Transverse colon (tissue), 4 donors: ENCODE data around the gene POLR2I. TPM values are rescaled to one million over a fixed set of nuclear protein-coding genes. Genes with fewer than 3 reads are reported as not detected.

Experiments used
- DNase-seq: peaks from one replicate; pipeline ENCODE4 v3.0.0-alpha.2; 2019
- H3K27ac ChIP-seq, 4 donors: fragments of 200-600 bp; sonication (generic); 2 replicates each; pipeline ENCODE4 v1.5.1; 2016 to 2018; ENCODE audit warnings: inconsistent platforms in 4 of 4
- H3K27me3 ChIP-seq: fragments of 200-600 bp; sonication (generic); 2 replicates; pipeline ENCODE4 v1.5.1; 2017; ENCODE audit warnings: inconsistent platforms
- H3K36me3 ChIP-seq, 4 donors: fragments of 200-600 bp; sonication (generic); 2 replicates each; pipeline ENCODE4 v1.5.1; 2017 to 2019; ENCODE audit warnings: inconsistent platforms in 4 of 4
- H3K4me1 ChIP-seq, 4 donors: fragments of 200-600 bp; sonication (generic); 2 replicates each; pipeline ENCODE4 v1.5.1; 2017 to 2020; ENCODE audit warnings: inconsistent platforms in 4 of 4
- H3K4me3 ChIP-seq, 4 donors: fragments of 200-600 bp; sonication (generic); 1 replicate in 1 of 4; 2 replicates in 3 of 4; pipeline versions ENCODE4 v1.5.1 to v1.6.1; 2017 to 2019; ENCODE audit warnings: inconsistent platforms in 4 of 4
- H3K9me3 ChIP-seq, 2 donors: fragments of 200-600 bp; sonication (generic); 2 replicates each; pipeline ENCODE4 v1.5.1; 2017 to 2019; ENCODE audit warnings: inconsistent platforms in 2 of 2
- EP300 ChIP-seq: sonication (generic); formaldehyde crosslinking; IDR thresholded peaks from one replicate; pipeline ENCODE4 v1.6.1; 2017; ENCODE audit warnings: antibody characterized with exemption, low read depth
- POLR2A ChIP-seq: fragments of 450-650 bp; IDR thresholded peaks from one replicate; pipeline ENCODE4 v1.6.1; 2016; ENCODE audit warnings: antibody characterized with exemption, mild to moderate bottlenecking, moderate library complexity
- POLR2AphosphoS5 ChIP-seq, 3 donors: sonication (generic); formaldehyde crosslinking; IDR thresholded peaks; one replicate each; pipeline ENCODE4 v1.6.1; 2016; ENCODE audit warnings: antibody characterized with exemption in 3 of 3
- WGBS, 2 donors: methylation state at CpG; one replicate each; pipeline ENCODE4 v1.1.5; 2018; ENCODE audit warnings: low coverage in 1 of 2; 5-methylcytosine and 5-hydroxymethylcytosine counted together
- in situ Hi-C, 4 donors: fragments of 200-750 bp; cut with MboI; loops; one replicate each; pipeline versions ENCODE4 v1.15.0 to v1.15.1; 2017; ENCODE audit warnings: low sequenced_read_pairs in 3 of 4, low pct_ligation_motif_present in 1 of 4, low pct_unique_long_range_greater_than_20kb in 1 of 4
- intact Hi-C: fragments of 100-400 bp; cut with DNase I; formaldehyde crosslinking; loops from one replicate; pipeline ENCODE4 v1.15.1; 2023; ENCODE audit warnings: low total_unique reads
- total RNA-seq, 4 donors: library from RNA; depleted of rRNA; stranded (reverse); fragments of >200 nt; gene quantifications; one replicate each; pipeline ENCODE4 v1.1.0, GENCODE V29; 2016
- TF ChIP-seq, protein P1 (sequence below), 5 experiments: fragments of 200-600 bp in 3 of 5; fragments of 450-650 bp in 2 of 5; sonication (generic) in 3 of 5; IDR thresholded peaks; 1 replicate in 2 of 5; 2 replicates in 3 of 5; pipeline ENCODE4 v1.5.1; 2016 to 2017; ENCODE audit warnings: antibody characterized with exemption in 5 of 5, inconsistent platforms in 3 of 5, mild to moderate bottlenecking in 2 of 5, moderate library complexity in 1 of 5

Gene POLR2I
- total RNA-seq, 4 donors from 2014 or later, result 15.1 to 44.9 (median 44.0) TPM; not detected in 1

DNA sequence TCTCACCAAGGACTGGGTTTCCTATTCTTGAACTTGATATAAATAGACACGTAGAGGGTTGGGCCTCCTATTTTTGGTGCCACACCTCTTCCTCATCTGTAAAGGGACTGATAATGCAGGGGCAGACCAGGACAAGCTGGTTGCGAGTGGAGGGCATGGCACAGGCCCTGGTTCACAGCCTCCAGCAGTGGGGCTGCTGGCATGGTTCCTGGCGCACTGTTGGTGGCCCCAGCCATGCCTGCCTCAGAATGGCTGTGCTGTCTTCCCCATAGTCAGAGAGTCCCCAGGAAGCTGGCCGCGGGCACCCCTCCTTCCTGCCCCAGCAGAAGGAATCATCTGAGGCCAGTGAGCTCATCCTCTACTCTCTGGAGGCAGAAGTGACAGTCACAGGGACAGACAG, 14.2 kb downstream of the POLR2I start:
- Histone ChIP-seq H3K4me3 (no peak overlapping the region), H3K9me3 (no peaks in the 10 kb centered on the region), H3K27ac (no peak overlapping the region), H3K4me1 (no peaks in the 10 kb centered on the region), H3K36me3 (no peaks in the 10 kb centered on the region), H3K27me3 (no peaks in the 10 kb centered on the region)
- in situ Hi-C loops, result no loop called here
- intact Hi-C loops, result no loop called here
- TF ChIP-seq POLR2AphosphoS5 (IDR thresholded peaks at IDR 0.05) (no peak), EP300 (no peak), POLR2A (no peak)
- TF ChIP-seq, protein P1, sequence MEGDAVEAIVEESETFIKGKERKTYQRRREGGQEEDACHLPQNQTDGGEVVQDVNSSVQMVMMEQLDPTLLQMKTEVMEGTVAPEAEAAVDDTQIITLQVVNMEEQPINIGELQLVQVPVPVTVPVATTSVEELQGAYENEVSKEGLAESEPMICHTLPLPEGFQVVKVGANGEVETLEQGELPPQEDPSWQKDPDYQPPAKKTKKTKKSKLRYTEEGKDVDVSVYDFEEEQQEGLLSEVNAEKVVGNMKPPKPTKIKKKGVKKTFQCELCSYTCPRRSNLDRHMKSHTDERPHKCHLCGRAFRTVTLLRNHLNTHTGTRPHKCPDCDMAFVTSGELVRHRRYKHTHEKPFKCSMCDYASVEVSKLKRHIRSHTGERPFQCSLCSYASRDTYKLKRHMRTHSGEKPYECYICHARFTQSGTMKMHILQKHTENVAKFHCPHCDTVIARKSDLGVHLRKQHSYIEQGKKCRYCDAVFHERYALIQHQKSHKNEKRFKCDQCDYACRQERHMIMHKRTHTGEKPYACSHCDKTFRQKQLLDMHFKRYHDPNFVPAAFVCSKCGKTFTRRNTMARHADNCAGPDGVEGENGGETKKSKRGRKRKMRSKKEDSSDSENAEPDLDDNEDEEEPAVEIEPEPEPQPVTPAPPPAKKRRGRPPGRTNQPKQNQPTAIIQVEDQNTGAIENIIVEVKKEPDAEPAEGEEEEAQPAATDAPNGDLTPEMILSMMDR (IDR thresholded peaks at IDR 0.05), result no peak
- WGBS, 2 donors, result 83% methylated on average over 5 of the region's 5 CpGs; no CpG with 5 or more reads in 1 of the 2 donors
- DNase-seq, result no peak

DNA sequence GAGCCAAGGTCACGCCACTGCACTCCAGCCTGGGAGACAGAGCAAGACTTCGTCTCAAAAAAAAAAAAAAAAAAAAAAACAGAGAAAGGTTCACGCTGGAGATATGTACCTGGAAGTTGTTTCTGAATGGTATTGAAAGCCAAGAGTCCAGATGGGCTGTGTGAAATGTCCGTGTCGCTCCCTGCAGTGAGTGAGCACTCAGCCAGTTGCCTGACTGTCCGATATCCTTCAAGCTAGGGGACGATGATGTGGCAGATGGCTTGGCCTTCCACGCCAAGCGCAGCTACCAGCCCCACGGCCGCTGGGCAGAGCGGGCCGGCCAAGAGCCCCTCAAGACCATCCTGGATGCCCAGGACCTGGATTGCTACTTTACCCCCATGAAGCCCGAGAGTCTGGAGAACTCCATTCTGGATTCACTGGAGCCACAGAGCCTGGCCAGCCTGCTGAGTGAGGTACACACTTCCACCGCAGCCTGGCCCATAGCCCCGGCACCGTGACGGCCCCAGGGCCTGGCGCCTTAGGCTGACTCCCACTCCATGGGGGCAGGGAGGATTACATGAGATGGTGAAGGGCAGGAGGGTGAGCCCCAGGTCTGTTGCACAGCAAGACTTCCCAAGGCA, 15.4 kb downstream of the POLR2I start:
- intact Hi-C loops, result no loop called here
- no peak overlapping the region for H3K27ac ChIP-seq
- no peak for TF ChIP-seq EP300
- TF ChIP-seq POLR2AphosphoS5 (IDR thresholded peaks at IDR 0.05), result no peak
- TF ChIP-seq, protein P1 (IDR thresholded peaks at IDR 0.05), result no peak
- no peak for TF ChIP-seq POLR2A
- no peaks in the 10 kb centered on the region for H3K27me3 ChIP-seq
- no peaks in the 10 kb centered on the region for H3K9me3 ChIP-seq
- no peaks in the 10 kb centered on the region for H3K4me1 ChIP-seq
- no peaks in the 10 kb centered on the region for H3K36me3 ChIP-seq
- no peak overlapping the region for H3K4me3 ChIP-seq
- WGBS, 2 donors, result 89% methylated on average over 19 of the region's 19 CpGs; no CpG with 5 or more reads in 1 of the 2 donors
- in situ Hi-C loops, result no loop called here
- no peak for DNase-seq

GRCh38 chr19:36097036-36097435, 17.6 kb downstream of the POLR2I start:
- DNase-seq, result no peak
- Histone ChIP-seq H3K4me1 (no peaks in the 10 kb centered on the region), H3K9me3 (no peaks in the 10 kb centered on the region), H3K27me3 (no peaks in the 10 kb centered on the region), H3K27ac (no peak overlapping the region), H3K36me3 (no peaks in the 10 kb centered on the region), H3K4me3 (no peak overlapping the region)
- no peak for TF ChIP-seq POLR2A
- TF ChIP-seq, protein P1 (IDR thresholded peaks at IDR 0.05), result no peak
- TF ChIP-seq EP300, result no peak
- no peak for TF ChIP-seq POLR2AphosphoS5 (IDR thresholded peaks at IDR 0.05)
- in situ Hi-C loops (no loop called here), intact Hi-C loops (no loop called here)
- 92% methylated on average over 6 of the region's 6 CpGs; no CpG with 5 or more reads in 1 of the 2 donors for WGBS, 2 donors

- Histone ChIP-seq H3K27ac (no peak overlapping the region), H3K36me3 (no peaks in the 10 kb centered on the region), H3K4me3 (no peak overlapping the region), H3K27me3 (no peaks in the 10 kb centered on the region), H3K9me3 (no peaks in the 10 kb centered on the region), H3K4me1 (no peaks in the 10 kb centered on the region)
- TF ChIP-seq POLR2AphosphoS5 (IDR thresholded peaks at IDR 0.05) (no peak), POLR2A (no peak), EP300 (no peak)
- TF ChIP-seq, protein P1 (IDR thresholded peaks at IDR 0.05), result no peak
- WGBS, 2 donors, result 67 to 93% methylated on average over 3 to 6 of the region's 6 CpGs
- no peak for DNase-seq
- in situ Hi-C loops, result no loop called here
- intact Hi-C loops, result no loop called here
These were observed 21.0 kb downstream of the POLR2I start for GRCh38 chr19:36093687-36094086.
